GM12878 (cell line): ENCODE data around the gene MAGI3.

Source experiments
- CTCF ChIP-seq, 3 experiments: IDR thresholded peaks in 2 of 3; conservative IDR thresholded peaks in 1 of 3; 2 replicates each; pipeline ENCODE4 v1.5.1; 2011; ENCODE audit warnings: low read depth in 3 of 3, low read length in 3 of 3, mild to moderate bottlenecking in 3 of 3, control low read depth in 2 of 3, moderate library complexity in 2 of 3, inconsistent platforms in 1 of 3, mixed read lengths in 1 of 3; ENCODE audit not compliant: control insufficient read depth in 2 of 3, insufficient read depth in 1 of 3; ENCODE audit errors: extremely low read depth in 1 of 3
- NBN ChIP-seq: fragments of 450-650 bp; IDR thresholded peaks from 2 replicates; pipeline ENCODE4 v1.6.1; 2016
- POLR2AphosphoS5 ChIP-seq: IDR thresholded peaks from 2 replicates; pipeline ENCODE4 v1.6.1; 2011; ENCODE audit warnings: mild to moderate bottlenecking, low read length, inconsistent platforms
- RAD21 ChIP-seq: IDR thresholded peaks from 2 replicates; pipeline ENCODE4 v1.6.1; 2011; ENCODE audit warnings: mild to moderate bottlenecking, low read depth, low read length, moderate library complexity; ENCODE audit not compliant: insufficient read depth
- STAT1 ChIP-seq: fragments of 450-650 bp; conservative IDR thresholded peaks from 2 replicates; pipeline ENCODE4 v1.6.1; 2014; ENCODE audit warnings: antibody characterized with exemption, mild to moderate bottlenecking

GRCh38 chr1:113403065-113403464 lies 12.8 kb downstream of the MAGI3 start:
- no peak for TF ChIP-seq NBN
- no peak for TF ChIP-seq STAT1
- TF ChIP-seq RAD21, result no peak
- no peak for TF ChIP-seq CTCF (IDR thresholded peaks at IDR 0.05 in 2 of 3, conservative IDR thresholded peaks at IDR 0.05 in 1 of 3; ENCODE audit: control insufficient read depth in 2 of 3, extremely low read depth in 1 of 3, insufficient read depth in 1 of 3, low read depth in 3 of 3, low read length in 3 of 3)
- TF ChIP-seq POLR2AphosphoS5, result no peak
